Measurements from ENCODE around the gene TRIM24. TPM values are rescaled to one million over a fixed set of nuclear protein-coding genes. Genes with fewer than 3 reads are reported as not detected.
"Not testable (repeated sequence)": the region's sequence is repeated elsewhere in the genome, so short reads cannot be mapped to it uniquely, and the experiment has no call there.

The TRIM24 gene
- total RNA-seq, result 10 to 100 TPM in 7 of 8 experiments, 1 to 10 TPM in 1; 6.7 to 51.4 (median 28.0) TPM

DNA sequence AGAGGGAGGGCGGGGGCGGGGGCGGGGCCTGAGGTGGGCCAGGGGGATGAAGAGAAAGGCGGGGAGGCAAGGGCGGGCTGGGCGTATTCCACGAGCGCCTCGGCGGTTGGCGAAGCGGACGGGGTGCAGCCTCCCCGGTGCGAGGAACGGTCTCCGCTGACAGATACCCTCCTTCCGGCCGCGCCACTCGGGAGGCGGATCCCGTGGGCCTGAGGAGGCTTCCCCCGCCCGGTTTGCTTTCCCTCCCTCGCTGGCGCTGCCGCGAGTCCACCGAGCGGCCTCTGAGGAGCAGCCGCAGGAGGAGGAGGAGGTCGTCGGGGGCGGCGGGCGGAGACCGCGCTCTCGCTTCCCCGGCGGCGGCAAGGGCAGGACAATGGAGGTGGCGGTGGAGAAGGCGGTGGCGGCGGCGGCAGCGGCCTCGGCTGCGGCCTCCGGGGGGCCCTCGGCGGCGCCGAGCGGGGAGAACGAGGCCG, at the start of gene TRIM24:
TRIM24 (plus strand) TSS at position 84 of the 473 bp plus-strand sequence; CDS start at position 374, 290 bp downstream.
- H3K4me3 ChIP-seq, result peak within 1 kb of the TSS; percentile 75 to 95 (median 85)
- H3K4me1 ChIP-seq (replicated peaks in 1 of 2), result peaks cover 7 to 8% of the 10 kb centered on the region in 2 donors
- in situ Hi-C loops (cut with MboI; ENCODE audit: low pct_unique_long_range_greater_than_20kb in 2 of 9, low sequenced_read_pairs in 9 of 9, unreplicated experiment in 9 of 9), result loop anchor here in 1 of 9 experiments (25.0 kb wide), 1 partner anchor 273 kb away; no protein-coding TSS in a partner anchor
- peak within 1 kb of the TSS; percentile 90 to 94 for H3K27ac ChIP-seq
- peak in 5 of 8 experiments; percentile 30 to 87 (median 85) for ATAC-seq (replicated peaks in 6 of 8)
- WGBS, 10 experiments, result 0 to 1% methylated on average over 15 to 18 of the region's 59 CpGs; no CpG with 5 or more reads in 8 of the 10 experiments

DNA sequence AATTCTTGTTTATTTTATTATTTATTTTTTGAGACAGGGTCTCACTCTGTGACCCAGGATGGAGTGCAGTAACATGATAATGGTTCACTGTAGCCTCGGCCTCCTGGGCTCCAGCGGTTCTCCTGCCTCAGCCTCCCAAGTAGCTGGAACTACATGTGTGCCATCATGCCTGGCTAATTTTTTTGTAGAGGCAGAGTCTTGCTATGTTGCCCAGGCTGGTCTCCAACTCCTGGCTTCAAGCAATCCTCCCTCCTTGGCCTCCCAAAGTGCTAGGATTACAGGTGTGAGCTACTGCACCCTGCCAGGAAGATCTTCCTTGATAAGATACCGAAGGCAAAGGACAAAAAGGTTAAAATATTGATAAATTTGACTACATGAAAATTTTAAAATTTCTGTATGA, 48.0 kb upstream of the TRIM24 start:
- WGBS, 10 experiments, result 8 to 100% (median 89%) methylated on average over 1 to 3 of the region's 3 CpGs
- in situ Hi-C loops (cut with MboI; ENCODE audit: low pct_unique_long_range_greater_than_20kb in 2 of 9, low sequenced_read_pairs in 9 of 9, unreplicated experiment in 9 of 9); H3K4me1 ChIP-seq (replicated peaks in 1 of 2): not testable (repeated sequence)

DNA sequence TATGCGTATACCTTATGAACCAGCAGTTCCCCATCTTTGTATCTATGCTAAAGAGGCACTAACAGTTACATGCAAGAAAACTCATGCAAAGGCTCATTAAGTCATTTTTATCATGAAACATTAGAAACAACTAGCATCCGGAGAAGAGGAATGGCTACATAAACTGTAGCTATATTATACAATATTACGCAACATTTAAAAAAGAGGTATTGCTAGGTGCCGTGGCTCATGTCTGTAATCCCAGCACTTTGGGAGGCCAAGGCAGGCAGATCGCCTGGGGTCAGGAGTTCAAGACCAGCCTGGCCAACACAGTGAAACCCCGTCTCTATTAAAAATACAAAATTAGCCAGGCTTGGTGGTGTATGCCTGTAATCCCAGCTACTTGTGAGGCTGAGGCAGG, 47.1 kb upstream of the TRIM24 start:
- 56 to 95% (median 87%) methylated on average over 2 to 5 of the region's 6 CpGs; no CpG with 5 or more reads in 1 of the 10 experiments for WGBS, 10 experiments
- H3K4me1 ChIP-seq (replicated peaks in 1 of 2); H3K27ac ChIP-seq; in situ Hi-C loops (cut with MboI; ENCODE audit: low pct_unique_long_range_greater_than_20kb in 2 of 9, low sequenced_read_pairs in 9 of 9, unreplicated experiment in 9 of 9); H3K4me3 ChIP-seq; ATAC-seq (replicated peaks in 6 of 8): not testable (repeated sequence)

More for the DNA sequence above, 48.0 kb upstream of the TRIM24 start:
- H3K27ac ChIP-seq; H3K4me3 ChIP-seq; ATAC-seq (replicated peaks in 6 of 8): not testable (repeated sequence)

DNA sequence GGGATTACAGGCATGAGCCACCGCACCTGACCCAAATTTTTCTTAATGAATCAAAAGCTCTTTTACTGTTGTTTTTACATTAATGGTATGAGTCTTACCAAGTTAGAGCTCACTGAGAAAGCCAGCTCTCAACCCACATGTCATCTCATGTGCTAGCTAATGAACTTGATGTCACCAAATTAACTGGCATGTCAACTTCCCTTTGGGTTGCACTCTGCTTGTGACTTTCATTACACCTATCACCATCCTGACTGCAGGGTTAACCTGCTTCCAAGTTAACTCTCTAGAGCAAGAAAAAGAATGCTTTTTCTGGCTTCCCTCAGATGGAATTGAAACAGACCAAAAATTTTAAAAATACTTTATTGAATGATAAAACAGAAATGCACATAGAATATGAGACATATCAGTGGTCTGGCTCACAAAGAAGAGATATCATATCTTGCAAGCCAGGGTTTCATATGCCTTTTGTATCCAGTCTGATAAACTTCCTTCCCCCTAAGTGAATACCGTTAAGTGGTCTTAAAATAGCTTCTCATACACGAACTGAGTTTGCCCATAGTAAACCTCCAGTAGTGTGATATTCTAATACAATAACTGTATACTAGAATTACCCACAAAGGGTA, 42.9 kb upstream of the TRIM24 start:
- in situ Hi-C loops (cut with MboI; ENCODE audit: low pct_unique_long_range_greater_than_20kb in 2 of 9, low sequenced_read_pairs in 9 of 9, unreplicated experiment in 9 of 9), result no loop called here
- H3K27ac ChIP-seq, result no peak overlapping the region
- 0 to 87% (median 69%) methylated on average over 1 to 3 of the region's 3 CpGs; no CpG with 5 or more reads in 1 of the 10 experiments for WGBS, 10 experiments

DNA sequence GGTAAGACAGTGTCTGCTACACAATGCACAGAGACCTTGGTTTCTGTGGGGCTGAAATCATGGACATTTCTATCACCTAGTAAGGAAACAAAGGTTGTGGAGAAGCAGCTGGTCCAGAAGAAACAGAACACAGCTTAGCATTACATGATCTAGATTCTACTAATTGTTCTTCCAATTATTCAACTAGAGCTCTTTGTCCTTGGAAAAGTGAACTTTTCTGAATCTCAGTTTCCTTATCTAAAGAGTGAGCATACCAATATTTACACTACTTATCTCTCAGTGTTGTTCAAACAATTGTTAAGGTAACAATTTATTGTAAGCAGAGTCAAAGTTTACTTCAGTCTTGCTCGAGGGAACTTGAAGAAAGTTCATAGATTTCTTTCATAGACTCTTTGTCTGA, 42.3 kb upstream of the TRIM24 start:
- no peak overlapping the region for H3K4me3 ChIP-seq
- H3K27ac ChIP-seq, result no peak overlapping the region
- H3K4me1 ChIP-seq (replicated peaks in 1 of 2), result no peaks in the 10 kb centered on the region
- 0 to 100% (median 57%) methylated on average over 1 of the region's 1 CpG; no CpG with 5 or more reads in 2 of the 10 experiments for WGBS, 10 experiments
- no peak for ATAC-seq (replicated peaks in 6 of 8)
- in situ Hi-C loops (cut with MboI; ENCODE audit: low pct_unique_long_range_greater_than_20kb in 2 of 9, low sequenced_read_pairs in 9 of 9, unreplicated experiment in 9 of 9), result no loop called here

More for the DNA sequence above, 42.9 kb upstream of the TRIM24 start:
- Histone ChIP-seq H3K4me1 (replicated peaks in 1 of 2) (no peaks in the 10 kb centered on the region), H3K4me3 (no peak overlapping the region)
- ATAC-seq (replicated peaks in 6 of 8), result no peak

DNA sequence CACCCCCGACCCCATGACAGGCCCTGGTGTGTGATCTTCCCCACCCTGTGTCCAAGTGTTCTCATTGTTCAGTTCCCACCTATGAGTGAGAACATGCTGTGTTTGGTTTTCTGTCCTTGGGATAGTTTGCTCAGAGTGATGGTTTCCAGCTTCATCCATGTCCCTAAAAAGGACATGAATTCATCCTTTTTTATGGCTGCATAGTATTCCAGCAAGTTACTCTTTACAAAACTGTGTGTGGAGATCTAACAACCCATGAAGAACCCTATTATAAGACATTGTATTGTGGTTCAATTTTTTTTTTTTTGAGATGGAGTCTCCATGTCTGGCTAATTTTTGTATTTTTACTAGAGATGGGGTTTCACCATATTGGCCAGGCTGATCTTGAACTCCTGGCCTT, 41.7 kb upstream of the TRIM24 start:
- in situ Hi-C loops (cut with MboI; ENCODE audit: low pct_unique_long_range_greater_than_20kb in 2 of 9, low sequenced_read_pairs in 9 of 9, unreplicated experiment in 9 of 9); H3K27ac ChIP-seq; H3K4me3 ChIP-seq; ATAC-seq (replicated peaks in 6 of 8); H3K4me1 ChIP-seq (replicated peaks in 1 of 2): not testable (repeated sequence)
- WGBS, 10 experiments, result 100% methylated on average over 1 of the region's 1 CpG; no CpG with 5 or more reads in 9 of the 10 experiments

DNA sequence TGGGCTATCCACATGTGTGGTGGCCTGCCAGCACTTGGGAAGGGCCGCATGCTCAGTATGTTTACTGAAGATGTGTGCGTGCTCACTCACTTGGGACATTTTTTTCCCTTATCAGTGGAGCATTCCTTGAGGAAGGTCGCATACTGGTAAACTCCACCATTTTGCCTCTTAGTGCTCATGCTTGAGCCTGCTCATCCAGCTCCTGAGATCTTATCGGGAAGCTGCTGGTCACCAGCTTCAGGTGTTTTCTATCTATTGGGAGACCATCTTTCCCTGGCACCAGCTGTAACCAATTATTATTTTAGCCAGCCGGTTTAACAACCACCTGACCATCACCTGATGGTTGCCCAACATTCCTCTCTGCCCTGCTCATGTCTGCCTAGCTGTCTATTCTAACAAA, 35.0 kb upstream of the TRIM24 start:
- Histone ChIP-seq H3K4me1 (replicated peaks in 1 of 2) (no peaks in the 10 kb centered on the region), H3K27ac (no peak overlapping the region), H3K4me3 (no peak overlapping the region)
- in situ Hi-C loops (cut with MboI; ENCODE audit: low pct_unique_long_range_greater_than_20kb in 2 of 9, low sequenced_read_pairs in 9 of 9, unreplicated experiment in 9 of 9), result no loop called here
- WGBS, 10 experiments, result 14 to 100% (median 91%) methylated on average over 1 to 5 of the region's 5 CpGs; no CpG with 5 or more reads in 3 of the 10 experiments
- no peak for ATAC-seq (replicated peaks in 6 of 8)

DNA sequence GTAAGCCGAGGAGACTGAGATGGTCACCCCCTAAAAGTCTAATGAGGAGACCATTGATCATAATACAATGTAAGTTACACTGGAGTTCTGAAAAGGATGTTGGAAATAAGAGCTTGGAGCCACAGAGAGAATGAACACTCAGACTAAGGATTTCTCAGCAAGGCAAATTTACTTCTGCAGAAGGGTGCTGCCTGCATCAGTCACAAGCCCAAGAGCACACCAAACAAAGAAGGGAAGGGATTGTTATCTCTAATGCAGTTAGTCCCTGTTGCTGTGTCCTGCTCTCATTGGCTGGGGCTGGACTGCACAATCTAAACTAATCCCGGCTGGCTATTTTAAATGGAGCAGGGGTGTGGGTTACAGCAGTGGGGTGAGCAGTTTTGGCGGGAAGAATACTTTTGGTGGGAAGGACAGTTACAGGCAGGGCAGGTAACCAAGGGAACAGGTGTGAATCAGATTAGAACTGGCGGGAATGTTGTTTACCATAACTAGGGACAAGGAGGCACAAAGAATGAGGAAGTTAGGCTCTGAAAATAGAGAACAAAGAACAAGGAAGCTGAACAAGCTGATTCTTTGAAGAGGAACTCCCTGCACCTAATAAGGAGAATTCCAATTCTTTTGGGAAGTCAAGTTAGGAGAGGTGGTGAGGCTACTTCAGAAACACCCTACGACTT, 30.3 kb upstream of the TRIM24 start:
- H3K4me1 ChIP-seq (replicated peaks in 1 of 2), result no peaks in the 10 kb centered on the region
- WGBS, 10 experiments, result 27 to 100% (median 83%) methylated on average over 1 to 4 of the region's 5 CpGs; no CpG with 5 or more reads in 2 of the 10 experiments
- in situ Hi-C loops (cut with MboI; ENCODE audit: low pct_unique_long_range_greater_than_20kb in 2 of 9, low sequenced_read_pairs in 9 of 9, unreplicated experiment in 9 of 9), result no loop called here

DNA sequence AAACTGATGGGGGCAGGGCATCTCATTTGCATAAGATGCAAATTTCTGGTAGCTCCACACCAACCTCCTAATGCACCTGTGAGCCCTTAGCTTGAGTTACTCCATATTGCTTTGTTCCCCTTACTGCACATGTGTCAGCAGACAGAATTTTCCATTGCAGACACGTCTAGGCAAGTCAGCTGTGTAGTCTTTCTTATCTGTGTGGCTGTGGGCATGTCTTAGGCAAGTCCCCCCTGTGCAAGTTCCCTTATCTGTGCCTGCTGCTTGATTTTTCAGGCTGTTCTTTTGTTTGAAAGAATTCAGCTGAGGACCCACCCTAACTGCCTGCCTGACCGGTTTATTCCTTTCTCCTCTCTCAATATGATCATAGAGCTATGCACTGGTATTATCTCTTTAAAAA, 28.5 kb upstream of the TRIM24 start:
- Histone ChIP-seq H3K4me3 (no peak overlapping the region), H3K4me1 (replicated peaks in 1 of 2) (no peaks in the 10 kb centered on the region), H3K27ac (no peak overlapping the region)
- no peak for ATAC-seq (replicated peaks in 6 of 8)
- 58 to 100% (median 74%) methylated on average over 1 to 2 of the region's 2 CpGs; no CpG with 5 or more reads in 2 of the 10 experiments for WGBS, 10 experiments
- in situ Hi-C loops (cut with MboI; ENCODE audit: low pct_unique_long_range_greater_than_20kb in 2 of 9, low sequenced_read_pairs in 9 of 9, unreplicated experiment in 9 of 9), result no loop called here

More for the DNA sequence above, 30.3 kb upstream of the TRIM24 start:
- no peak overlapping the region for H3K4me3 ChIP-seq
- ATAC-seq (replicated peaks in 6 of 8), result no peak
- no peak overlapping the region for H3K27ac ChIP-seq

DNA sequence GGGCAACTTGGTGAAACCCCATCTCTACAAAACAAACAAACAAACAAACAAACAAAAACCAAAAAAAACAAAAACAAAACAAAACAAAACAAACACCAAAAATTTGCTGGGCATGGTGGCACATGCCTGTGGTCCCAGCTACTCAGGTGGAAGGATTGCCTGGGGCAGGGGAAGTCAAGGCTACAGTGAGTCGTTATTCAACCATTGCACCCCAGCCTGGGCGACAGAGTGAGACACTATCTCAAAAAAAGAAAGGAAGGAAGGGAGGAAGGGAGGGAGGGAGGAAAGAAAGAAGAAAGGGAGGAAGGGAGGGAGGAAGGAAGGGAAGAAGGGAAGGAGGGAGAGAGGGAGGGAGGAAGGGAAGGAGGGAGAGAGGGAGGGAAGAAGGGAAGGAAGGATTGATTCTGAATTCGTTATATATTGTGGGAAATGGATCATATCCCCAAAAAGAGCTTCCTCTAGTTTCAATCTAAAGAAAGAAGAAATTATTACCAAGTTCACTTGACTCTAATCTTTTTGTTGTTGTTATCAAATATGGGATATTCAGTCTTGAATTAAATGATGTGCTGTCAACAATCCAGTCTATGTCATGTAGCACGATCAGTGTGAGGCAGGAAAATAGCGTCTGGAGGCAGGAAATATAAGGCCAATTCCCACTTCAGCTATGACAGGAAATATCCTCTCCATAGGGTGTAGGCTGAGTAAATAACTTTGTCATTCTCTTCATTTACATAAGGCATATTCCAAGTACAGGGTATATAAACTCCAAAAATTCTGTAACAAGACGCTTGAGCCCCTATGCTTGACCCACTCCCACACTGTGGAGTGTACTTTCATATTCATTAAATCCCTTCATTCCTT, 26.2 kb upstream of the TRIM24 start:
- ATAC-seq (replicated peaks in 6 of 8), result peak in 2 of 8 experiments; percentile 56 to 74
- 20 to 100% (median 65%) methylated on average over 1 to 5 of the region's 6 CpGs; no CpG with 5 or more reads in 1 of the 10 experiments for WGBS, 10 experiments
- no peak overlapping the region for H3K27ac ChIP-seq
- no peak overlapping the region for H3K4me3 ChIP-seq
- no peaks in the 10 kb centered on the region for H3K4me1 ChIP-seq (replicated peaks in 1 of 2)
- in situ Hi-C loops (cut with MboI; ENCODE audit: low pct_unique_long_range_greater_than_20kb in 2 of 9, low sequenced_read_pairs in 9 of 9, unreplicated experiment in 9 of 9), result no loop called here

DNA sequence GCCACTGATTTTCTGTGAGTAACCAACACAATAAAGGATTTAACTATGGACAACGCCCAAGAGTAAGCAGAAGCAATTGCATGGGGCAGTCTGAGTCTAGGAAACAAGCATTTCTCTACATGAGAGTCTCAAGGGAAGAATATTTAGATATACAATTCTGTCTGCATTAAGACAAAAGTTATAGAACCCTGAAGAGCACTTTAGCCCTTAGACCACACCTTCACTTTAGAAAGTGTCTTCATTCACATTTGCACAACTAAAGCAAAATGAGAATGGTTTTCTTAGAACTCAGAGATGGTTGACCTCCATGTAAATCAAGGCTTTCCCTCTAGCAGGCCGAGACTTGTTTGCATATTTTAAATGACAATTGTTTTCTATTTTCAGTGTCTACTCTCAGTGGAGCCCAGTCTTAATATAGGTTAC, 25.5 kb upstream of the TRIM24 start:
- H3K4me1 ChIP-seq (replicated peaks in 1 of 2), result peaks cover 0 to under 1% of the 10 kb centered on the region in 2 donors
- H3K27ac ChIP-seq, result no peak overlapping the region
- in situ Hi-C loops (cut with MboI; ENCODE audit: low pct_unique_long_range_greater_than_20kb in 2 of 9, low sequenced_read_pairs in 9 of 9, unreplicated experiment in 9 of 9), result no loop called here
- 0 to 86% (median 28%) methylated on average over 1 to 2 of the region's 2 CpGs; no CpG with 5 or more reads in 1 of the 10 experiments for WGBS, 10 experiments
- H3K4me3 ChIP-seq, result no peak overlapping the region
- ATAC-seq (replicated peaks in 6 of 8), result peak in 5 of 8 experiments; percentile 53 to 87 (median 62)

DNA sequence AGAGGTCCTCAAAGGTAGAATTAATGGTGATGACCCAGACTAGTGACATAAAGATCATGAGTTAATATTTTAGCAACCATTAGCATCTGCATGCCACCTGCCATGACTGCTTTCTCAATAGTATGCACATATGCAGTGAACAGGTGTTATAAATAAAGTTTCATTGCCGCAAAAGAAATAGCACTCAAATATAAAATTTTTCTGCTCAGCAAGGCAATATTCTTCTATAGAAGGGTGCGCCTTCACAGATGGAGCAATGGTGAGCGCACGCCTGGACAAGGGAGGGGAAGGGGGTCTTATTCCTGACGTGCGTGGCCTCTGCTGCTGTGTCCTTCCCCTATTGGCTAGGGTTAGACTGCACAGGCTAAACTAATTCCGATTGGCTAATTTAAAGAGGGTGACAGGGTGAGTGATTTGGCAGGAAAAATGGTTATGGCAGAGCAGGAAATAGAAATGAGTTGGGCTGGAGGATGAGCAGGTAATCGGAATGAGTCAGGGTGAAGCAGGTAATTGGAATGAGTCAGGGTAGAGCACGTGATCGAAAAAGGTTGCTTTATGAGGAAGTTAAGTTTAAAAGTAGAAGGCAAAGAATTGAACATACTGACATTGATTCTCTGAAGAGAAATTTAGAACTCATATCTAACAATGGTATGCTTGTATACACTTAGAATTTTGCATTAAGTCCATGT, 24.7 kb upstream of the TRIM24 start:
- Histone ChIP-seq H3K4me3 (no peak overlapping the region), H3K27ac (no peak overlapping the region), H3K4me1 (replicated peaks in 1 of 2) (peaks cover 0 to 2% of the 10 kb centered on the region in 2 donors)
- 40 to 100% (median 89%) methylated on average over 1 to 10 of the region's 10 CpGs for WGBS, 10 experiments
- no peak for ATAC-seq (replicated peaks in 6 of 8)
- in situ Hi-C loops (cut with MboI; ENCODE audit: low pct_unique_long_range_greater_than_20kb in 2 of 9, low sequenced_read_pairs in 9 of 9, unreplicated experiment in 9 of 9), result no loop called here
